ENCODE results near the gene NXF3. TPM values are rescaled to one million over a fixed set of nuclear protein-coding genes. Genes with fewer than 3 reads are reported as not detected.

The NXF3 gene
- total RNA-seq, 2 donors from 2014 or later, result 0.49 to 0.54 TPM

DNA sequence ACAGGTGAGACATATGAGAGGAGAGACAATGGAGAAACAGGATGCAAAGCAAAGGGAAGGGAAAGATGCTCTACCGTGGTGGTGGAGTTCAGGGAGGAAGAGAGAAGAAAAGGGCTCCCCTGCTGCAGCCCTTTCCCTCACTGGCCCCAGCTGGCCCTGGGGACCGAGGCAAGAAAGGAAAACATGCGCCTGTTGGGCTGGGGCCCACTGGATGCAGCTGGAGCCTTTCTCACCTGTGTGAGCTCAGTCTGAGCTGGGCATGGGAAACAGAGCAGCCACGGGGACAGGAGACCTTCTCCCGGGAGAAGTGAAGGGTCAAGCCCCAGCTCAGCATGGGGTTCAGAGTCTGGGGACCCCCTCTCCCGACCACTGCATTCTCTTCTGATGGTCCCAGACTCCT is 11.9 kb downstream of the NXF3 start:
- Histone ChIP-seq H3K4me1 (ENCODE audit: control insufficient read depth in 1 of 2, low read depth in 2 of 2) (no peaks in the 10 kb centered on the region), H3K36me3 (no peaks in the 10 kb centered on the region), H3K27me3 (replicated peaks; ENCODE audit: insufficient read depth) (no peaks in the 10 kb centered on the region), H3K27ac (no peak overlapping the region), H3K4me3 (no peak overlapping the region), H3K9me3 (no peaks in the 10 kb centered on the region)
- no peak for ATAC-seq (ENCODE audit: insufficient number of reproducible peaks, low FRiP score, low read depth)
- DNase-seq (ENCODE audit: low spot score), result no peak
- TF ChIP-seq, protein P1, sequence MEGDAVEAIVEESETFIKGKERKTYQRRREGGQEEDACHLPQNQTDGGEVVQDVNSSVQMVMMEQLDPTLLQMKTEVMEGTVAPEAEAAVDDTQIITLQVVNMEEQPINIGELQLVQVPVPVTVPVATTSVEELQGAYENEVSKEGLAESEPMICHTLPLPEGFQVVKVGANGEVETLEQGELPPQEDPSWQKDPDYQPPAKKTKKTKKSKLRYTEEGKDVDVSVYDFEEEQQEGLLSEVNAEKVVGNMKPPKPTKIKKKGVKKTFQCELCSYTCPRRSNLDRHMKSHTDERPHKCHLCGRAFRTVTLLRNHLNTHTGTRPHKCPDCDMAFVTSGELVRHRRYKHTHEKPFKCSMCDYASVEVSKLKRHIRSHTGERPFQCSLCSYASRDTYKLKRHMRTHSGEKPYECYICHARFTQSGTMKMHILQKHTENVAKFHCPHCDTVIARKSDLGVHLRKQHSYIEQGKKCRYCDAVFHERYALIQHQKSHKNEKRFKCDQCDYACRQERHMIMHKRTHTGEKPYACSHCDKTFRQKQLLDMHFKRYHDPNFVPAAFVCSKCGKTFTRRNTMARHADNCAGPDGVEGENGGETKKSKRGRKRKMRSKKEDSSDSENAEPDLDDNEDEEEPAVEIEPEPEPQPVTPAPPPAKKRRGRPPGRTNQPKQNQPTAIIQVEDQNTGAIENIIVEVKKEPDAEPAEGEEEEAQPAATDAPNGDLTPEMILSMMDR (IDR thresholded peaks at IDR 0.05), result no peak

DNA sequence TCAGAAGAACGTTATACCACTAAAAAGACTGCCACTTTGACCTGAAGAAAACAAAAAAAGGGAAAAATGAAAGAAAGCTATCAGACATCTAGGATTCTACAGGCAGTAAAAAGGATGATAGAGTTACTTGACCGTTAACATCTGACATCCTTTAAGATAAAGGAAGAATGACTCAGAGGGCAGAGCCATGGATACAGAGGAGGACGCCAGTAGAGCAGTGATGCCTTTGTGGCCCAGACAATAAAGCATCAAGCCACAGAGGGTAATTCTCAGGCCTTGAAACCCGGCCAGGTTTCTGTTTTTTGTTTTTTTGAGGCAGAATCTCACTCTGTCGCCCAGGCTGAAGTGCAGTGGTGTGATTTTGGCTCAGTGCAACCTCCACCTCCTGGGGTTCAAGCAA is 19.5 kb downstream of the NXF3 start:
- Histone ChIP-seq H3K4me1 (ENCODE audit: control insufficient read depth in 1 of 2, low read depth in 2 of 2) (no peaks in the 10 kb centered on the region), H3K36me3 (no peaks in the 10 kb centered on the region), H3K4me3 (no peak overlapping the region), H3K27ac (no peak overlapping the region), H3K27me3 (replicated peaks; ENCODE audit: insufficient read depth) (no peaks in the 10 kb centered on the region), H3K9me3 (no peaks in the 10 kb centered on the region)
- TF ChIP-seq, protein P1 (IDR thresholded peaks at IDR 0.05), result no peak
- ATAC-seq (ENCODE audit: insufficient number of reproducible peaks, low FRiP score, low read depth) (no peak), DNase-seq (ENCODE audit: low spot score) (no peak)

DNA sequence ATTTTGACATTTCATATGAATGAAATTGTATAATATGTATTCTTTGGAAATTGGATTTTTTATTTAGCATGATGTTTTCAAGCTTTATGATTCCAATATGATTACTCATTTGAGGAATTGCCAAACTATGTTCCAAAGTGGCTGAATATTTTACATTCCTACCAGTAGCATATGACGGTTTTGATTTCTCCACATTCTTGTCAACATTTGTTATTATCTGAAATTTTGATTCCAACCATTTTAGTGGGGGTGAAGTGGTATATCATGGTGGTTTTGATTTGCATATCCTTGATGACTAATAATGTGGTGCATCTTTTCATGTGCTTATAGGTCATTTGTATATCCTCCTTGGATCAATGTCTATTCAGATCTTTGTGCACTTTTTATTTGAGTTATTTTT is 26.3 kb downstream of the NXF3 start:
- Histone ChIP-seq H3K27ac (no peak overlapping the region), H3K27me3 (replicated peaks; ENCODE audit: insufficient read depth) (no peaks in the 10 kb centered on the region), H3K4me1 (ENCODE audit: control insufficient read depth in 1 of 2, low read depth in 2 of 2) (no peaks in the 10 kb centered on the region), H3K9me3 (no peaks in the 10 kb centered on the region), H3K36me3 (no peaks in the 10 kb centered on the region), H3K4me3 (no peak overlapping the region)
- TF ChIP-seq, protein P1 (IDR thresholded peaks at IDR 0.05), result no peak
- no peak for DNase-seq (ENCODE audit: low spot score)
- no peak for ATAC-seq (ENCODE audit: insufficient number of reproducible peaks, low FRiP score, low read depth)

DNA sequence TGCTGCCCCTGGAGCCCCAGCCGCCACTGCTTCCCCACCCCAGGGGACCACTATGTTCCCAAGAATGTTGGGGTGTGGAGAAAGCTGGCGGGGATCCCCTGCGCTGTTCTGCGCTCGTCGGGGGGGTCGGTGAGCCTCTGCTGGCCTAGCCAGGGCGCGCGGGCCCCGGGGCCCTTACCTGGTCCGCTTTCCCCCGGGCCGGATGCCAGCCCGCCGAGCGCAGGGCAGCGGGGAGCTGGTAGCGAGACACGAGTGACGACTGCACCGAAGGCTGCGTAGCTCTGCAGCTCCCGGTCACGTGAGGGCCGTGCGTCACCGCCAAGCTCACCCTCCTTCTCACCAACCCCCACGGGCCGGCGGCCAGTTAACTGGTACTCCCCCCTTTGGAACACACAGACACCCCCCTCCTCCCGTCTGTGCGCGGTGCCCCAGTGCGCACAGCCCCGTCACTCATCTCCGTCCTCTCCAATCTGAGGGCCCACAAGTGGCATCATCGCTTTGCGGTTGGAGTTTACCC is 29.0 kb downstream of the NXF3 start, which contains the start of gene BEX1:
TSS of gene BEX1 (minus strand) at position 254 of the 517 bp plus-strand sequence. CDS start 897 bp downstream, outside the sequence.
- Histone ChIP-seq H3K27me3 (replicated peaks; ENCODE audit: insufficient read depth) (no peaks in the 10 kb centered on the region), H3K27ac (no peak within 1 kb of the TSS), H3K4me1 (ENCODE audit: control insufficient read depth in 1 of 2, low read depth in 2 of 2) (no peaks in the 10 kb centered on the region), H3K4me3 (peak within 1 kb of the TSS; percentile 42), H3K9me3 (no peaks in the 10 kb centered on the region), H3K36me3 (no peaks in the 10 kb centered on the region)
- ATAC-seq (ENCODE audit: insufficient number of reproducible peaks, low FRiP score, low read depth) (no peak), DNase-seq (ENCODE audit: low spot score) (no peak)
- TF ChIP-seq, protein P1 (IDR thresholded peaks at IDR 0.05), result no peak

DNA sequence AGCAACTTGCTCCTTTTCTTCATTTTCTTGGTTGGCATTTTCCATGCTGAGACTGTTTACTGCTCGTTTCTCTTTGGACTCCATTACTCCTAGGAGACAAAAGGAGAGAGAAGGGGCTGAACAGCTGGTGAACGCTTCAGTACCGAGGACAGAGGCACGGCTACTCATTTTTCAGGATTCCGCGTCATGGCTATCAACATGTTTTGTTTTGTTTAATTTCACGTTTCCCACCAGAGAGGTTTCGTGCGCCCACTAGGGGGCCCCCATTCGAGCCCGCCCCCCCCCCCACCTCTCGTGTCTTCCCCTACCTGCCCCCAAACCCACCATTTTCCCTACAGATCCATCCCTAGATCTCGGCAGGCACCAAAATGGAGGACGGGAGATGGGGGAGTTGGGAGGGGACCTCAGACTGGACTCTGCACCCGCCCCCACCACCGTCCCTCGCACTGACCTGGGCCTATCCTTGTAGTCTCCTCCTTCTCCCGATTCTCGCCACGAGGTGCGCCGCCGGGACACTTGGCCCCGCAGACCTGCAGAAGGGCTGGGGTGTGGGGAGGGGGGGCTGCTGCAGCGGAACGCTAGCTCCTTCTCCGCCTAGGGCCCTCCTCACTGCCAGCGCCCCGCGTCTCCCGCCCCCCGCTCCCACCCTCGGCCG is 29.6 kb downstream of the NXF3 start:
- H3K4me1 ChIP-seq (ENCODE audit: control insufficient read depth in 1 of 2, low read depth in 2 of 2), result no peaks in the 10 kb centered on the region
- H3K27ac ChIP-seq, result no peak overlapping the region
- no peaks in the 10 kb centered on the region for H3K9me3 ChIP-seq
- TF ChIP-seq, protein P1 (IDR thresholded peaks at IDR 0.05), result no peak
- H3K36me3 ChIP-seq, result no peaks in the 10 kb centered on the region
- DNase-seq (ENCODE audit: low spot score), result no peak
- H3K27me3 ChIP-seq (replicated peaks; ENCODE audit: insufficient read depth), result no peaks in the 10 kb centered on the region
- ATAC-seq (ENCODE audit: insufficient number of reproducible peaks, low FRiP score, low read depth), result no peak
- peak overlapping the region; percentile 42 for H3K4me3 ChIP-seq

All from thoracic aorta (tissue), 2 donors.